ENCODE results near the gene SURF6. TPM values are rescaled to one million over a fixed set of nuclear protein-coding genes. Genes with fewer than 3 reads are reported as not detected.

The SURF6 gene
- total RNA-seq, 1 experiment from 2014 or later, result 16.1 TPM

DNA sequence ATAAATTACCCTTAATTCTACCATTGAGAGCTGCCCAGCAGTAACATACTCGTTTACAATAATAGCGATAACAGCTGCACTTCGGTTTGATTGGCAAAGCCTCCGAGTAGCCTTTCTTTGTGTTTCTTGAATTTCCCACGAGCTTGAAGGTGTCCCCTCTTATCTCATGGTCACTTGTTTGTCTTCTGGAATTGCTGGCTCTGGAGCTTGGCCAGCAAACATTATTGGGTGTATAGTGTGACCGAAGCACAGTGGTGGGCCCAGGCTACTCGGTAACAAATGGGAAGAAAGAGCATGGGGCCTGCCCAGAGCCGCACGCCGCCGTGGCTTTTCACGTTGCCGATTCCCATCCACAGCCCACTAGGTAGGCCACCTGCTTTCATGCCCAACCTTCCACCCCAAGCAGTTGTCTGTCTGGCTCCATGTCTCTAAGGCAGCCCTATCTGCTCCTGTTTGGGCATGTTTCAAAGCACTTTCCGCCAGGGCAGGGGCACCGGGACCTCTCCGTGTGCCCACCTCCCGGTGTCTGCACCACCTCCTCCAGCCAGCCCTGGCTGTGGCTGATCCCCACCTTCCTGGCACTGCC is 48.8 kb upstream of the SURF6 start:
- ChIA-PET CTCF (no interaction called here), POLR2A (no interaction called here)
- H3K27me3 ChIP-seq (ENCODE audit: control insufficient read depth, insufficient read depth, low read length), result no peaks in the 10 kb centered on the region

DNA sequence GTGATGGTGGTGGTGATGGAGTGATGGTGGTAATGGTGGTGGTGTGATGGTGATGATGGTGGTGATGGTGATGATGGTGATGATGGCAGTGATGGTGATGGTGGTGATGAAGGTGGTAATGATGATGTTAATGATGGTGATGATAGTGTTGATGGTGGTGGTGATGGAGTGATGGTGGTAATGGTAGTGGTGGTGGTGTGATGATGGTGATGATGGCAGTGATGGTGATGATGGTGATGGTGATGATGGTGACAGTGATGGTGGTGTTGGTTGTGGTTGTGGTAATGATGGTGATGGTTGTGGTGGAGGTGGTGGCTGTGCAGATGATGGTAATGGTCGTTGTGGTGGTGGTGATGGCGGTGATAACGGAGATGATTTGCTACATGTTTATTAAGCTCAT is 47.5 kb upstream of the SURF6 start:
- peaks cover 2% of the 10 kb centered on the region for H3K4me1 ChIP-seq (ENCODE audit: control insufficient read depth, insufficient read depth, low read length)
- CTCF ChIA-PET, result no interaction called here
- DNase-seq (ENCODE audit: low read depth, low spot score), result no peak
- ATAC-seq, result no peak
- POLR2A ChIA-PET, result no interaction called here
- in situ Hi-C loops (cut with HindIII; ENCODE audit: low pct_unique_long_range_greater_than_20kb, low sequenced_read_pairs) (no loop called here), intact Hi-C loops (cut with micrococcal nuclease; ENCODE audit: unreplicated experiment) (no loop called here)
- no peaks in the 10 kb centered on the region for H3K36me3 ChIP-seq (ENCODE audit: control insufficient read depth, insufficient read depth, low read length)
- TF ChIP-seq, protein P1, sequence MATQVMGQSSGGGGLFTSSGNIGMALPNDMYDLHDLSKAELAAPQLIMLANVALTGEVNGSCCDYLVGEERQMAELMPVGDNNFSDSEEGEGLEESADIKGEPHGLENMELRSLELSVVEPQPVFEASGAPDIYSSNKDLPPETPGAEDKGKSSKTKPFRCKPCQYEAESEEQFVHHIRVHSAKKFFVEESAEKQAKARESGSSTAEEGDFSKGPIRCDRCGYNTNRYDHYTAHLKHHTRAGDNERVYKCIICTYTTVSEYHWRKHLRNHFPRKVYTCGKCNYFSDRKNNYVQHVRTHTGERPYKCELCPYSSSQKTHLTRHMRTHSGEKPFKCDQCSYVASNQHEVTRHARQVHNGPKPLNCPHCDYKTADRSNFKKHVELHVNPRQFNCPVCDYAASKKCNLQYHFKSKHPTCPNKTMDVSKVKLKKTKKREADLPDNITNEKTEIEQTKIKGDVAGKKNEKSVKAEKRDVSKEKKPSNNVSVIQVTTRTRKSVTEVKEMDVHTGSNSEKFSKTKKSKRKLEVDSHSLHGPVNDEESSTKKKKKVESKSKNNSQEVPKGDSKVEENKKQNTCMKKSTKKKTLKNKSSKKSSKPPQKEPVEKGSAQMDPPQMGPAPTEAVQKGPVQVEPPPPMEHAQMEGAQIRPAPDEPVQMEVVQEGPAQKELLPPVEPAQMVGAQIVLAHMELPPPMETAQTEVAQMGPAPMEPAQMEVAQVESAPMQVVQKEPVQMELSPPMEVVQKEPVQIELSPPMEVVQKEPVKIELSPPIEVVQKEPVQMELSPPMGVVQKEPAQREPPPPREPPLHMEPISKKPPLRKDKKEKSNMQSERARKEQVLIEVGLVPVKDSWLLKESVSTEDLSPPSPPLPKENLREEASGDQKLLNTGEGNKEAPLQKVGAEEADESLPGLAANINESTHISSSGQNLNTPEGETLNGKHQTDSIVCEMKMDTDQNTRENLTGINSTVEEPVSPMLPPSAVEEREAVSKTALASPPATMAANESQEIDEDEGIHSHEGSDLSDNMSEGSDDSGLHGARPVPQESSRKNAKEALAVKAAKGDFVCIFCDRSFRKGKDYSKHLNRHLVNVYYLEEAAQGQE (IDR thresholded peaks at IDR 0.05; ENCODE audit: insufficient read depth in 1 of 2, low read depth in 2 of 2, low read length in 1 of 2), result no peak
- no peak for TF ChIP-seq TCF7L2 (IDR thresholded peaks at IDR 0.05; ENCODE audit: low read depth, low read length)
- no peak for TF ChIP-seq POLR2AphosphoS5 (IDR thresholded peaks at IDR 0.05; ENCODE audit: low read depth, low read length)
- no peaks in the 10 kb centered on the region for H3K9me3 ChIP-seq (ENCODE audit: control insufficient read depth, insufficient read depth, low read depth, low read length)
- BruUV-seq (replicated peaks), result no TSS peak
- no peak overlapping the region for H3K27ac ChIP-seq (ENCODE audit: low read length)
- H3K4me3 ChIP-seq (ENCODE audit: low read depth in 2 of 2, low read length in 2 of 2), result no peak overlapping the region
- no peaks in the 10 kb centered on the region for H3K27me3 ChIP-seq (ENCODE audit: control insufficient read depth, insufficient read depth, low read length)

More for the DNA sequence above, 48.8 kb upstream of the SURF6 start:
- ATAC-seq (no peak), DNase-seq (ENCODE audit: low read depth, low spot score) (no peak)
- BruUV-seq (replicated peaks), result no TSS peak
- Histone ChIP-seq H3K36me3 (ENCODE audit: control insufficient read depth, insufficient read depth, low read length) (no peaks in the 10 kb centered on the region), H3K4me1 (ENCODE audit: control insufficient read depth, insufficient read depth, low read length) (no peaks in the 10 kb centered on the region), H3K4me3 (ENCODE audit: low read depth in 2 of 2, low read length in 2 of 2) (no peak overlapping the region), H3K9me3 (ENCODE audit: control insufficient read depth, insufficient read depth, low read depth, low read length) (no peaks in the 10 kb centered on the region), H3K27ac (ENCODE audit: low read length) (no peak overlapping the region)
- in situ Hi-C loops (cut with HindIII; ENCODE audit: low pct_unique_long_range_greater_than_20kb, low sequenced_read_pairs) (no loop called here), intact Hi-C loops (cut with micrococcal nuclease; ENCODE audit: unreplicated experiment) (no loop called here)
- TF ChIP-seq TCF7L2 (IDR thresholded peaks at IDR 0.05; ENCODE audit: low read depth, low read length) (no peak), SIN3A (IDR thresholded peaks at IDR 0.05; ENCODE audit: borderline replicate concordance, insufficient read depth, low read depth, low read length) (no peak), POLR2AphosphoS5 (IDR thresholded peaks at IDR 0.05; ENCODE audit: low read depth, low read length) (no peak)
- TF ChIP-seq, protein P2, sequence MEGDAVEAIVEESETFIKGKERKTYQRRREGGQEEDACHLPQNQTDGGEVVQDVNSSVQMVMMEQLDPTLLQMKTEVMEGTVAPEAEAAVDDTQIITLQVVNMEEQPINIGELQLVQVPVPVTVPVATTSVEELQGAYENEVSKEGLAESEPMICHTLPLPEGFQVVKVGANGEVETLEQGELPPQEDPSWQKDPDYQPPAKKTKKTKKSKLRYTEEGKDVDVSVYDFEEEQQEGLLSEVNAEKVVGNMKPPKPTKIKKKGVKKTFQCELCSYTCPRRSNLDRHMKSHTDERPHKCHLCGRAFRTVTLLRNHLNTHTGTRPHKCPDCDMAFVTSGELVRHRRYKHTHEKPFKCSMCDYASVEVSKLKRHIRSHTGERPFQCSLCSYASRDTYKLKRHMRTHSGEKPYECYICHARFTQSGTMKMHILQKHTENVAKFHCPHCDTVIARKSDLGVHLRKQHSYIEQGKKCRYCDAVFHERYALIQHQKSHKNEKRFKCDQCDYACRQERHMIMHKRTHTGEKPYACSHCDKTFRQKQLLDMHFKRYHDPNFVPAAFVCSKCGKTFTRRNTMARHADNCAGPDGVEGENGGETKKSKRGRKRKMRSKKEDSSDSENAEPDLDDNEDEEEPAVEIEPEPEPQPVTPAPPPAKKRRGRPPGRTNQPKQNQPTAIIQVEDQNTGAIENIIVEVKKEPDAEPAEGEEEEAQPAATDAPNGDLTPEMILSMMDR (IDR thresholded peaks at IDR 0.05), result no peak
- TF ChIP-seq, protein P1 (IDR thresholded peaks at IDR 0.05; ENCODE audit: insufficient read depth in 1 of 2, low read depth in 2 of 2, low read length in 1 of 2), result no peak
